Stimulated activated CD8-positive, alpha-beta memory T cell treated with anti-CD3 and anti-CD28 coated beads, Interleukin-4, amount 100 ng/mL, for 4 hours (primary cell): Measurements from ENCODE around the gene RANBP1.
"Not testable (repeated sequence)": the region's sequence is repeated elsewhere in the genome, so short reads cannot be mapped to it uniquely, and the experiment has no call there.

Experiments
- DNase-seq, 2 donors: peaks; one replicate each; pipeline ENCODE4 v3.0.0-alpha.2; 2020; ENCODE audit warnings: low read depth in 2 of 2, low spot score in 1 of 2

RANBP1 gene

DNA sequence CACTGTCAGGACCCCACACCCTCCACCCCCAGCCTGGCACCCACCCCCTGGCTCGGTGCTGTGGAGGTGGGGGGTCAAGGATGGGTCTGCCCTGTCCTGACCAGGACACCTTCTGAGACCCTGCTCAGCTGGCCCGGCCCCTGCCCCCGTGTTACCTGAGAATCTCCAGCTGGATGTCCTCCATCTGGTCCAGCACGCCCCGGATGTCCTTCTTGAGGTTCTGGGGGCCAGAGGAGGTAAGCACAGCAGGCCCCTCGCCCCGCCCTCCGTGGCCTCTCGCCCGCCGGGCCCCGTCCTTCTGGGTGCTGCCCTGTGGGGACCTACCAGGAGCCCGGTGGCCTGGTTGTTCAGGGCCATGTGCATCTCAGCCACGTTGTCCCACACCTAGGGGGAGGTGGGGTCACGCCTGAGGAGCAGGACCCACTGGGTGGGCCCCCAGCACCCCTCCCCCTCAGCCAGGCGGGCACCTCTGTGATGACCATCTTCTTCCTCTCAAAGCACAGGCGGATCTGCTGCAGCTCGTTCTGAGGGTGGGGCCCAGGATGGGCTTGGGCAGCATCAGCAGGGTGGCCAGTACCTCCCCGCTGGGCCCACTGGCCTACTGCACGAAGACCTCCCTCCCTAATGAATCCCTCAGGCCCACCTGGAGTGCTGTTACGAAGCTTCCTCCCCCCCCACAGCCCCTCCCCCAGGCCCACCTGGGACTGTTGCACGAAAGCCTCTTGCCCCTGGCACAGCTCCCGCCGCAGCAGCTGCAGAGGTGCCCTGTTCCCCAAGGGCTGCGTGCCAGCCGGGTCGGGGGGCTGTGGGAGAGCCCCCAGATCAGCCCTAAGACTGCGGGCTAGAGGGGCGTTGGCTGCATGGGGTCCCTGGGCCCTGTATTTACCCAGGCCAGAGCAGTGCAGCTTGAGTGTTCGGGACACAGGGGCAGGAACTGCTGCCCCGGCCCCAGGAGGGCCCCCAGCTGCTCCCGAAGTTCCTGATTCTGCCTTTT lies 33.6 kb downstream of the RANBP1 start:
- no peak for DNase-seq

DNA sequence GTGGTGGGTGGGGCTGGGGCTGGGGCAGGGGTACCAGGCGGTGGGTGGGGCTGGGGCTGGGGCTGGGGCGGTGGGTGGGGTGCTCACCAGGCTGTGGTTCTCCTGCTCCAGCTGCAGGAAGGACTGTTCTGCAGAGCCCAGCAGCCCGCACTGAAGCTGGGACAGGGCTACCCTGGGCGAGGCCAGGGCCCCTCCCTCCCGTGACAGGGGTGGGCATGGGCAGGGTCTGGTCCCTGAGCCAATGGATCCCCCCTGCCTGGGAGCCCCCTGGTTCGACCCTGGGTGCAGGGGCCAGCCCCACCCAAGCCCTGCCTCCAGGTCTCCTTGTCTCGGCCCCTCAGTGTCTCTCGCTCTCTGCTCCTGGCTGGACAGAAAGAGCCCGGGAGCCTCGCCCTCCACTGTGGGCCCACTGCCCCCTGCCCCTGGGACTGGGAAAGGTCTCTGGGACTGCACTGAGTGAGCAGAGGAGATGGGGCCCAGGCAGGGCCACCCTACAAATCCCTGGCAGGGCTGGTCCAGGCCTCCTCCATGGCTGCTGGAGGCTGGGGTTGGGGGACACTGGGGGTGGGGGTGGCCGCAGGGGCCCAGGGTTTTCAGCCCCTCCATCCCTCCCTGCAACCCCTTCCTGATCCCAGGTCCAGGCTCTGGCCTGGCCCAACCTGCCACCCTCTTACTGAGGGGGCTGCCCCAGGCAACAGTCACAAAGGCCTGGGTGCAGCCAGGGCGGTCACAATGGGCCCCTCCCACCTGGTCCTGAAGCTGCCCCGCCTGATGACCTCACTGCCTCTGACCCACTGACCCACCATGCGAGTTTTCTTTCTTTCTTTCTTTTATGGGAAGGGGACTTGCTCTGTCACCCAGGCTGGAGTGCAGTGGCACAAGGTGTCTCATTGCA lies 34.7 kb downstream of the RANBP1 start, which contains the start of gene CCDC188:
Gene CCDC188 (minus strand): TSS at position 675 of the 895 bp plus-strand sequence. CDS start 69 bp downstream, at position 606.
- no peak for DNase-seq

DNA sequence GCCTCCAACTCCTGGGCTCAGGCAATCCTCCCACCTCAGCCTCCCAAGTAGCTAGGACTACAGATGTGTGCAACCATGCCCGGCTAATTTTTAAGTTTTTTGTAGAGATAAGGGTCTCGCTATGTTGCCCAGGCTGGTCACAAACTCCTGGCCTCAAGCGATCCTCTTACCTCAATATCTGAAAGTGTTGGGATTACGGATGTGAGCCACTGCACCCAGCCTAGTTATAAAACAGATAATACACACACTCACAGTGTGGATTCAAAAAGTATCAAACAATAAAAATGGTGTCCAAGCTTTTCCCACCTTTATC lies 35.3 kb downstream of the RANBP1 start:
- no peak for DNase-seq

DNA sequence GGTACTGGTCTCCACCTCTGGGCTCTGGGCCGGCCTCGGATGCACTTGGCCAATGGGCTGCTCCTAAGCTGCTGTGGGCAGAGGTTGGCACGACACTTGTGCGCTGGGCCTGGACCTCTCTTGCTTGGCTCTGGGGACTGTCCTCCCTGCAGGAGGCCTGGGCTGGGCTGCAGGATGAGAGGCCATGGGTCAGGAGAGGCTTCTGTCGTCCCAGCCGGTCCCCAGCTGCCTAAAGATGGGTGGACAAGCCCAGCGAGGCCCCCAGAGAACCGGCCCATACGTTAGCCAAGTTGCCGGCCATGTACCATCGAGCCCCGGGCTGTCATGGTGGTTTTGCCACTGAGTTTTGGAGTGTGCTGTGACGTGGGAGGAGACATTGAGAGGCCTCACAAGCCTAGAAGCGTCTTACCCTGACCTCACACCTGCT lies 36.6 kb downstream of the RANBP1 start:
- no peak for DNase-seq

DNA sequence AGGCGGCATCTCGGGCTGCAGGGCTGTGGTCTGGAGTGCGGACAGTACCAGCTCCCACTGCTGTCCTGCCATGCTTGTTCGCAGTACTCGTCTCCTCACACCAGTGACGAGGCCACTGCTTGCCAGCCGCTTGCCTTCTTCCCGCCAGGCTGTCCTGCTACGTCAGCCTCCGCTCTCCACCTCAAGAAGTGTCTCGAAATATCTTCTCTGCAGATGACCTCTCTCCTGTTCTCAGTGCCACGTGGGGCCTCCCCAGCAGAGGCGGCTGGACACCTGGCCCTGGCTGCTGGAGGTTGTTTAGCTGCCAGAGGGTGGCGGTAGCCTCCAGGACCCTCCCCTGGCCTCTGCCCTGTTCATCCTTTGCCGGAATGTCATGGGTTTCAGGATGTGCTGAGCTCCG lies 38.0 kb downstream of the RANBP1 start:
- DNase-seq: no peak

DNA sequence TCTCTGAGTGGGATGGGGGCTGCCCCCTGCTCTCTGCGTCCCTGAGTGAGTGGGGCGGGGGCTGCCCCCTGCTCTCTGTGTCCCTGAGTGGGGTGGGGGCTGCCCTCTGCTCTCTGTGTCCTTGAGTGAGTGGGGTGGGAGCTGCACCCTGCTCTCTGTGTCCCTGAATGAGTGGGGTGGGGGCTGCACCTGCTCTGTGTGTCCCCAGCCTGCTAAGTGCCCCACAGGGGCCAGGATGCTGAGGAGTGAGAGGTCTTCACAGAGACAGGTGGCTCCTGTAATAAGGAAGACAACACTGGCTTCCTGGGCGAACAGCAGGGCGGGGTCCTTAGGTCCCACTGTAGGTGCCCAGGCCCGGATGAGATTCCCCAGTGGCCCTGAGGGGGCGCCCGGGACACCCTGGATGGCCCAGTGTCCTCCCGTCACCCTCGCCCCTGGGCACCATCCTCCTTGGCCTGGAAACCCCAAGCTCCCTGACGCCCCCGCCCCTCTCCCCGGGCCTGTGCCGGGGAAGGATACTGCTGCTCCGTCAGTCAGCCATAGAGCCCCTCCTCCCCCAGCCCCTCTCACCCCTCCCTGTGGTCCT lies 38.8 kb downstream of the RANBP1 start:
- no peak for DNase-seq

DNA sequence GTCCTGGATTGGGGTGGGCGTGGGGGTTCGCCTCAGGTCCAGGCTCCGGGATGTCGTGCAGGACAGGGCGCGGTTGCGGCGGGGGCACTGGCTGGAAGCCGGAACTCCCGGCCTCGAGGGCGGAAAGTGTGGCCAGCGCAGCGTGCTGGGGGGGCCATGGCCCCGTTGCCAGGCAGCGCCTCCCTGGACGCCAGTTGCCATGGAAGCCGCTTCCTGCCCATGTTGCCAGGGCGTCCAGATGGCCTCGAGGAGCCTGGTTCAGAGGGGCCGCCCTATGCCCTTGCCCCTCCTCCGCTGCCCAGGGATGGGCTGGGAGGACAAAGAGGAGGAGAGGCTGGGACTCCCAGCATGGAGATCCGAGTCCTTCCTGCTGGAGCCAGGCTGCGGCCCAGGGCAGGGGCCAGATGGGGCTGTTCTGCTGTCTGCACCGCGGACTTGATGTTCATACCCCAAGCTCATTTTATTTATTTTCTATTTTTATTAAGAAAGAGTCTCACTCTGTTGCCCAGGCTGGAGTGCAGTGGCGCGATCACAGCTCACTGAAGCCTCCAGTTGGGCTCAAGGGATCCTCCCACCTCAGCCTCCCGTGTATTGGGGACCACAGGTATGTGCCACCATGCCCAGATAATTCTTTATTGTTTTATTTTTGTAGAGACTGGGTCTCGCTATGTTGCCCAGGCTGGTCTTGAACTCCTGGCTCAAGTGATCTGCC lies 39.6 kb downstream of the RANBP1 start:
- DNase-seq: no peak

DNA sequence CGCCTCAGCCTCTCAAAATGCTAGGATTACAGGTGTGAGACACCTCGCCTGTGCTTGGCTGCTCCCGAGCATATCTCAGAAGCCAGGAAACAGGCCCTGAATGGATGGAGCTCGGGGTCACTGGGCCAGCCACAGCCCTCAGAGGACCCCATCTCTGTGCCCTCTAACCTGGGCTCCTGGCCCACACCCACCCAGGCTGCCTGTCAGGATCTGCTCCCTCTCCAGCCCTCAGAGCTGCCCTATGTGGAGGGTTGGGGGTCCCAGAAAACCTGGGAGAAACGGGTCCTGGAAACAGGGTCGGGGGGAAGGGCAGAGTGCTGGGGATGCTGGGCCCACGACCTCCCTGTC lies 40.1 kb downstream of the RANBP1 start:
- DNase-seq: no peak

DNA sequence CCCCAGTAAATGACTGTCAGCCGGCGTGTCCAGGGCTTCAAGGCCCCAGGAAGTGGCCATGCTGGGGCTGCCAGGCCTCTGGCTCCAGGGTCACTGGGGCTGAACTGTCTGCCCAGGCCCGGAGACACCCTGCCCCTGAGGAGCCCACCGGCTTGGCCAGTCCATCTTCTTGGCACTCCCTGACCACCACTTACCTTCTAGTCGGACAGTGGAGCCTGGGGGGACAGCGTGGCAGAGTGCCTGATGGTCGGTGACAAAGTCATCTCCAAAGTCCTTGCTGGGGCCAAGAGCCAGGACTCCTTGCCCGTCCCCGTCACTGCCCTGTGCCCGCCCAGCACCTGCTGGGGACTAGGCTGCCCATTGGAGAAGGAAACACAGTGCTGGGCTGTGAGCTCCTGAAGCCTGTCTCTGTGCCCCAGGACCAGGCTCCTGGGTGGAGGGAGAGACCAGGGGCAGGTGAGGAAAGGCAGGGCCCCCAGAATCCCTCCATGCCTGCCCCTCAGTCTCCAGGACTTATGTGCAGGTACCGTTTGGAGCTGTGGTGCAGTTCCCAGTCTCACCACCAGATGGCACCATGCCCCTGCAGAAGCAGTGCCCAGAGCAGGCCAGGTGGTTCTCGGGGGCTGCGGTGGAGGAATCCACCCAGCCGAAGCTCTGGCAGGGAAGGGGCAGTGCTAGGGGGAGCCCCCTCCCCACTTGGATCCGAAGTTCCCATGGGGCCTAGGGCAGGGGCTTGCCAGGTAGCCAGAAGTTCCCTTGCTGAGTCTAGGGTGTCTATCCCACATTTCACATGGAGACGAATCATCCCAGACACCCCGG lies 40.9 kb downstream of the RANBP1 start:
- DNase-seq: peak; percentile 64 to 93

DNA sequence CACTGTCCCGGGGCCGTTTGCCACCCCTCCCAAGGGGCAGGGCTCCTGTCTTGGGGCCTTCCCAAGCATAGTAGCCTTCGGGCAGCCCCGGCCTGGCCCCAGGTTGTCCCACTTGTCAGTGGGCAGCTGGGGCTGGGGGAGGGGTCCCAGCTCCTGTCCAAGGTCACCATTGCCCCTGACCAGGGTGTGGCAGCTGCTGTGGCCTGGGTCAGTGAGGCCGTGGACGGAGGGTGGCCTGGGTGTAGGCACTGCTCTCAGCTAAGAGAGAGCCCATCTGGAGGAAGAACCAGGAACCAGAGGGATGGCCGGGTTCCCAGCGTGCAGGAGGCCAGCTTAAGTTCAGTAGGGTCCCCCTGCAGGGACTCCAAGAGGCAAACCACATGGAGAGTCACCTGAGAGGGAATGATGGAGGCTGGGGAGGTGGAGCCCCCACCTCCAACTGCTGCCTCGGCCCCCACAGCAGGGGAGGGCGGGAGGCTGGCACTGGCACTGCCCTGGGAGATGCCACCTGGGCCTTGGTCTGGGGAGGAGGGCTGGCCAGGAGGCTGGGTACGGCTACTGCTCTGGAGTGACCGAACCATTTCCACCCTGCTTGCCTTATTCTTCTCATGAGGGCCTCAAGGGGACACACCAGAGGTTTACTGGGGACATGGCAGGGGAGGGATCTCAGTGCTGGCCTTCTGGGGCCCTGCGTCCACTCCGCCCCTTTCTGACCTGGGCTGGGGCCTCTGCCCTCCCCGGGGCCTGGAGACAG lies 41.7 kb downstream of the RANBP1 start:
- no peak for DNase-seq

DNA sequence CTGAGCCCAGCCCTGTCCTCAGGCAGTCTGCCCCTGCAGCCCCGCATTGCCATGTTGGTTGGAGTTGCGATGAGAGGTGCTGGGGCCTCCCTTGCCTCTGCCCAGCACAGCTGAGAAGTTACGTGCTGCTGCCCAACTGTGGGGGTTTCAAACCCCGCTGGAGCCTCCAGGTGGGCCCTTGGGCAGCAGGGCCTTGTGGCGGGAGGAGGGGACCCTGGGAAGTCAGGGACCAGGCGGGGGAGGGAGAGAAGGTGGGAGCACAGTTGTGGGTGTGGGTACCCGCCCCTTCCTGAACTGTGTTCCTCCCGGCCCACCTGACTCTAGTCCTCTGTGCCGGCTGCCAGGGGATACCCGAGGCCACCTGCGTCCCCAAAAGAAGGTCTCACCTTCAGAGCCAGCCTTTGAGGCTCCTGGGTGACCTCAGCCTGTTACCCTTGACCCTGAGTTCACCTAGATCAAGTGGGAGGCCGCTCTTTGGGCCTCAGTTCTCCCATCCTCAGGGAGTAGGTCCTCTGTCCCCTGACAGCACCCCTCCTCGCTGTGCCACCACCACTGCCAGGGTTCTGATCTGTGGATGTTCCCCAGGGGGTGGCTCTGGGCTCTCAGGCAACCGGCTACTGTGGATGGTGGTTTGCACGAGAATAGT lies 42.6 kb downstream of the RANBP1 start:
- DNase-seq: no peak

DNA sequence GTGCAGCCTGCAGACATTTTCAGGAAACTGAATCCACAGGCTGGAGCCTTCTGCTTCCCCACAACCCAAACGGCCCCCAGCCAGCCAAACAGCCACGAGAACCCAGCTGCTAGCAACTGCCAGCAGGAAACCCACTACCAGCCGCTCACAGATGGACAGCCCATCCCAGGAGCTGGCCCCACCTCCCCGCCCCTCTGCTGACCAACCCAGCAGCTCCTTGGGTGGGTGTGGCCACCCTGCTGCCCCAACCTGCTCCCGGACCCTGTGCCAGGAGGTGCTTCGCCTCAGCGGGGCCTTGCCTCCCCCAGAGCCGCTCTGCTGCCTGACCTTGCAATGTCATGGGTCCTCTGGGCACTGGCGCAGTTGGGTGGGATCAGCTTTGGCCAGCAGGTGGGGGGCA lies 43.2 kb downstream of the RANBP1 start:
- no peak for DNase-seq

DNA sequence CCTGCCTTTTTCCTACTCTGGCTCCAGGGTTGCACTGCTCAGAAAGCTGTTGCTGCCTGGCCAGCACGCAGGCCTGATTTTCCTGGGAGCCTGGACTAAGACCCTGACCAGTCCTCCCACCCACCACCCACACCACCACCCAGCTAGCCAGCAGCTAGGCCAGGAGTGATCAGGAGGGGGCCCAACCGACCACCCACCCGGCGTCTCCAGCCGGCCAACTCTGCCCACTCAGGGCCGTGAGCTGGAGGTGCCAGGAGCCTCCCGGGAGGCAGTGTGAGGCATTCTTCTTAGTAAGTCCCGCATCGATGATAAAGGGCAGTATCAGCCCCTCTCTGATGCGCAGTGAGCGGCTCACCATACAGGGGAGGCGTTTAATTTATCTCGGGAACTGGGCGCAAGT lies 43.6 kb downstream of the RANBP1 start:
- DNase-seq: not testable (repeated sequence)

DNA sequence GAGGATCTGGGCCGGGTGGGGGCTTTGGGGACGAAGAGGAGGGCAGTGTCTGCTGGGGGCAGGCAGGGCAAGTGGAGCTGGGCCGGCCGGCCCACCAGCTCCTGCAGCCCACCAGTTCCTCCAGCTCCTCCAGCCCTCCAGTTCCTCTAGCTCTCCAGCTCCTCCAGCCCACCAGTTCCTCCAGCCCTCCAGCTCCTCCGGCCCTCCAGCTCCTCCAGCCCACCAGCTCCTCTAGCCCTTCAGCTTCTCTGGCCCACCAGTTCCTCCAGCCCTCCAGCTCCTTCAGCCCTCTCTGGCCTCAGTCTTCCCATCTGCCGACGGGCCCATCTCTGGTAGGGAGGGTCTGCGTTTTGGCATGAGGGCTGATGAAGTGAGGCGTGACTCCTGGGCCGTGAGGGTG lies 44.1 kb downstream of the RANBP1 start:
- no peak for DNase-seq

DNA sequence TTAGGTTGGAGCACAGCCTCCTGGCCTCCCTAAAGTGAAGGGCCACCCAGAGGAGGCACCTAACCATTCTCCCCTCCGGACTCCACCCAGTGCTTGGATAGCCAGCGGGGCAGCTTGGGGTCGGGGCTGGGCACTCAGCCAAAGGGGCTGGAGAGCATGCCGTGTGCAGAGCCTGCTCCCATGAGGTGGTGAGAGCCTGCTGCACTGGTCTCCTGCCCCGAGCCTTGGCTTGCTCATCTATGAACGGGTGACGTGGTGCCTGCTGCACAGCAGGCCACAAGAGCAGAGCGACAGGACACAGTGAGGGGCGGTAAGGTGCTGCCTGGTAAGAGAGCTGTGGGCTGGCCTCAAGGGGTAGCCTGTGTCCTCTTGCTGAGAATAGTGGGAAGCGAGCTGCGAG lies 49.0 kb downstream of the RANBP1 start:
- no peak for DNase-seq

DNA sequence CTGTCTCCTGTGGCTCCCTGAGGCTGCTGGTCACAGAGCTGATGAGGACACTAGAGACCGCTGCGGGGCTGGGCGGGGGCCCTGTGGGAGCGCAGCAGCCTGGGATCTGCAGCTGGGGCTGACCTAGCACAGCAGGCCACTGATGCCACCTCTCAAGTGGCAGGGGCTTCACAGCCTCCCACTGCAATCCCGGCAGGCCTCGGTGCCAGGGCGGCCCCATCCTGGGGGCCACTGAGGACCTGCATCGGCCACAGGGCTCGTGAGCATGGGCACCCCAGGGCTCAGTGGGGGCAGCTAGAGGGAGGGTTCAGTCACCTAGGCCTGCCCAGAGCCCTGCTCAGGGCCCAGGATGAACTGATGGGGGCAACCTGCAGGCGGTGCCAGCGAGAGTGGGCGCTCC lies 49.5 kb downstream of the RANBP1 start:
- no peak for DNase-seq

DNA sequence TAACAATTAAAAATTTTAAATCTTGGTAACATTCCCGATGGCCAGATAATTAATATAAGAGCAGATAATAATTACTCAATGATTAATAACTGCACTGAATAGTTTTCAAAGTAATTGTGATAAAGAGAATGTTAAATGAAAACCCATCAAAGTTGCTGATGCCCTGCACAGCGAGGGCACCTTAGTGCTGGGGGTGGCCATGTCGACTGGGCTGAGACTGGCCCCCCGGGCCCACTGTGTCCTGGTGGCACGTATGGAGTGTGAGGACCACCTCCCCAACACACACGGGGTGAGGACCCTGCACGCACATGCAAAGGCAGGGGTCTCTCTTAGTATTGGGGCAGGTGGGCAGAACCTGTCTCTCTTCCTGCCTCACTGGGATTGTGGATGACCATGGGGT lies 50.0 kb downstream of the RANBP1 start:
- no peak for DNase-seq

DNA sequence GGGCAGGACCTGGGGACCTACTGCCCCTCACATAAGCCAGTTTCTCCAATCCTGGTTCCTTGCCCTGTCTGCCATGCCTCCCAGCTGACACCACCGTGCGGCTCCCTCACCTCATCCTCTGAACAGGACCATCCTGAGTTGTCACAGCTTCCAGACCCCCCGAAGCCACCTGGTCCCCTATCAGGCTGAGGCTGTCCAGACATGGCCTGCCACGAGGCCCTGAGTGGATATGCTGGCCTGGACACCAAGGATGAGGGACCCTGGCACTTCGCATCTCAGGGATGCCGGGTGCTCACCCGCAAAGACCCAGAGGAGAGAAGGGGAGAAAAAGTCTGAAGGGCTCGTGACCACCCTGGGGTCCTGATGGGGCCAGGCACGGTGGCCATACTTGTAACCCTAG lies 50.8 kb downstream of the RANBP1 start:
- DNase-seq: no peak
